Dedifferentiated amniotic fluid mesenchymal stem cell (primary cell): ENCODE measurements around the gene BRD4.
A peak's percentile ranks its signal among the peaks of the same experiment; 100 is the strongest.

Experiments used
- DNase-seq: peaks from one replicate; pipeline ENCODE4 v3.0.0-alpha.2; 2016; ENCODE audit errors: extremely low spot score

BRD4 gene

GRCh38 chr19:15313649-15314279 is 18.6 kb downstream of the BRD4 start:
- no peak for DNase-seq

- DNase-seq: no peak
These were observed 25.2 kb downstream of the BRD4 start for GRCh38 chr19:15307169-15307568.

- no peak for DNase-seq
These were observed 26.6 kb downstream of the BRD4 start for GRCh38 chr19:15305582-15306334.

GRCh38 chr19:15304140-15304705 is 28.1 kb downstream of the BRD4 start:
- DNase-seq: no peak

GRCh38 chr19:15303105-15303780 is 29.1 kb downstream of the BRD4 start:
- DNase-seq: no peak

- DNase-seq: peak; percentile 82
These were observed 31.7 kb downstream of the BRD4 start for GRCh38 chr19:15300533-15301197.

- DNase-seq: peak; percentile 93
These were observed 32.5 kb downstream of the BRD4 start for GRCh38 chr19:15299568-15300409.

- no peak for DNase-seq
These were observed 33.3 kb downstream of the BRD4 start for GRCh38 chr19:15298847-15299567.

- DNase-seq: peak; percentile 62
These were observed 34.7 kb downstream of the BRD4 start for GRCh38 chr19:15297416-15298224.

GRCh38 chr19:15296841-15297415 is 35.4 kb downstream of the BRD4 start:
- no peak for DNase-seq

GRCh38 chr19:15296353-15296752 is 36.0 kb downstream of the BRD4 start:
- DNase-seq: no peak

GRCh38 chr19:15294561-15294990 is 37.8 kb downstream of the BRD4 start:
- DNase-seq: no peak

- peak; percentile 33 for DNase-seq
These were observed 38.4 kb downstream of the BRD4 start for GRCh38 chr19:15293781-15294491.

- no peak for DNase-seq
These were observed 39.3 kb downstream of the BRD4 start for GRCh38 chr19:15292847-15293582.

- no peak for DNase-seq
These were observed 40.2 kb downstream of the BRD4 start for GRCh38 chr19:15292140-15292539.

GRCh38 chr19:15291548-15292021 is 40.8 kb downstream of the BRD4 start:
- no peak for DNase-seq

GRCh38 chr19:15291089-15291488 is 41.2 kb downstream of the BRD4 start:
- DNase-seq: no peak

- DNase-seq: no peak
These were observed 42.2 kb downstream of the BRD4 start for GRCh38 chr19:15290166-15290565.
